GM19025 (cell line): ENCODE results near the gene TBX2.

Experiments used
- ATAC-seq: cut with Tn5 transposase; IDR thresholded peaks from one replicate; pipeline ENCODE4 v1.9.1; 2021; ENCODE audit warnings: mild to moderate bottlenecking, low read depth, moderate library complexity; ENCODE audit not compliant: unreplicated experiment

TBX2 gene

DNA sequence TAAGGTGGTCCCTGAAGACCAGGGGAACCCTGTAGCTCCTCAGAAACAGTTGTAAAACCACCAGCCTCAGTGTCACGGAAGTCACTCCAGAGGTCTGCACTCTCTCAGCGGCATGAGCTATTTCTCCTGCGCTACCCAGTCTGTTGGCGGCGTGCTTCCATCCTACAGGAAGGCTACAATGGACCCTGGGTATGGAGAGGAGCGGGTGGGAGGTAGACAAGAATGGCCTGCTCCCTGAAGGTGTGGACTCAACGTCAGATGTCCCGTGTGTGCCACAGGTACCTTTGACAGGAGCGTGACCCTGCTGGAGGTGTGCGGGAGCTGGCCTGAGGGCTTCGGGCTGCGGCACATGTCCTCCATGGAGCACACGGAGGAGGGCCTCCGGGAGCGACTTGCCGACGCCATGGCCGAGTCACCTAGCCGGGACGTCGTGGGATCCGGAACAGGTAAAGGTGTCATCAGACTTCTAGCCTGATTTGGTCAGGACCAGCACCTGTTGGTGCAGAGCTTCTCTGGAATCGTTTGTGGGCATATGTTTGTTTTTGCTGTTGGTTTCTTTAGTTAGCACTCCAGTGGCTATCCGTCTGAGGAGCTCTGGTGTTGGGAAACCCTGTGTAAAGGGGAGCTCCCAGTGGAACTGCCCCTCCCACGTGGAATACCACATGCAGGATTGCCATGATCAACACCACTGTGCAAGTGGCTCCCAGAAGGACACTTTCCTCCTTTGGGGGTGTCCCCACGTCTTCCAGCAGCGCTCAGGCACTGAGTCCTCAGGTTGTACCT, 31.4 kb upstream of the TBX2 start:
- no peak for ATAC-seq

DNA sequence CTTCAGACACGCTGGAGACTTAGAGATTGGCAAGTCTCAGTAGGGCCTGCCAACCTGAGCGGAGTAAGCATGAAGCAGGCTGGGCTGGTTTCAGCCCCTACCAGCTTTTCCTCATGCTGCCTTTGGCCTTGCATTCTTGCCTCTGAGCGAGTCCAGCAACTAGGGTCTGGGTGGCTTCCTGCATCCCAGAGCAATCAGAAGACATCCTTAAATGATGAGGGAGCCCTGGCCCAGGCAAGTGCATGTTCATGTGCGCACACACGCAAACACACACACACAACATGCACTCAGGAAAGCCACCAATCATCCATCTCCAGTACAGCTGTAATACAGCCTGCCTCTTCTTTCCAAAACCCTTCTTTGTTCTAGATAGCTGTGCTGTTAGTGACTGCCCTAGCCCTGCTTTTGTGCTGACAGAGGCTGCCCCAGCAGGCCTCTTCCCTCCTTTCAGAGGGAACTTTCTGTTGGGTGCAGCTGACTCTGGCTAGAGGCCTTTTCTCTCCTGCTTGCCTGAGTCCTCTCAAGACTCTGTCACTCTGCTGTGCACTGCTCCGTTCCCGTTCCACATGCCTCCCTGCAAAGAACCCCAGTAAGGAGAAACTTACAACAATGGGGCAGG, 30.7 kb upstream of the TBX2 start:
- ATAC-seq = no peak

DNA sequence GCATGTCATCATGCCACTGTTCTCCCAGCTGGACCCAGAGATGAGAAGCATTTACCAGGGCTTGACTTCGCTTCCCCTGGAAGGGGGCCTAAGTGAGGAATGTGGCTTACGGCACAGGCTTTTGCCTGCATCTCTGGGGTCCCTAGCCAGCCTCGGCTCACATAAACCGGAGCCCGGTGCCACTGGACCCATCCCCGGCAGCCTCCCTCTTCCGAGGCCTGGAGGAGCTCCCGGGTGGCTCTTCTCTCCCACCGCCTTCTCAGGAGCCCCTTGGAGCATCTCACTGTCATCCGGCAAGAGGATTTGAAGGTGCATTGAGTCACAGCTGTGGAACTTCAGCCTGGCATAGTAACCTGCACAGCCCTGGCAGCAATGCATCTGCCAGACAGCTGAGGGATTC, 29.9 kb upstream of the TBX2 start:
- no peak for ATAC-seq

DNA sequence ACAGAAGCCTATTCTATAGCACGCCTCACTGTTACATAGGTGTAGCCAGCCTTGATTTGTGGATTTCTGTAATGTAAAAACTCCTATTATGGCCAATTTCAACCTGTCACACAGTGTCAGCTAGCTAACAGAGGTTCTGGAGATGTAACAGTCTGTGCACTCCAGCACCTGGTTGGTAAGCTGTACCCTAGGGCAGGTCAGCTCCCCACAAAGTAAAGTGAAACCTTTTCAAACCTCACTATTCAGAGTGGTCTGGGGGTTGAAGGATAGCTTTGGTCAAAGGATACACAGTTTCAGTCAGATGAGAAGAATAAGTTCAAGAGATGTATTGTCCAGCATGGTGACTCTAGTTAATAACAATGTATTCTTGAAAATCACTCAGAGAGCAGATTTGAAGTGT, 28.5 kb upstream of the TBX2 start:
- no peak for ATAC-seq

DNA sequence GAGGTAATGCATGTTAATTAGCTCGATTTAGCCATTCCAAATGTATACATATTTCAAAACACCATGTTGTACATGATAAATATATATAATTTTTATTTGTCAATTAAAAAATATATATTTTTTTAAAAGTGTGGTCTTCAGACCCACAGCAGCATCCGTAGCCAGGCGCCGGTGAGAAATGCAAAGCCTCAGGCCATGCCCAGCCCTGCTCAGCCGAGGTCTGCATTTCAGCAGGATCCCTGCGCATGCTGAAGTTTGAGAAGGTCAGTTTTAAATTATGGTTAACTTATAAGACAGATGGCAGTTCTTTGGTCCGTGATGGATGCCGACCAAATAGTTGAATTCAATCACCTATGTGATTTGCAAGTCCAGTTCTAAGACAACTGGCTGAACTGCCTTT, 28.0 kb upstream of the TBX2 start:
- ATAC-seq = no peak

DNA sequence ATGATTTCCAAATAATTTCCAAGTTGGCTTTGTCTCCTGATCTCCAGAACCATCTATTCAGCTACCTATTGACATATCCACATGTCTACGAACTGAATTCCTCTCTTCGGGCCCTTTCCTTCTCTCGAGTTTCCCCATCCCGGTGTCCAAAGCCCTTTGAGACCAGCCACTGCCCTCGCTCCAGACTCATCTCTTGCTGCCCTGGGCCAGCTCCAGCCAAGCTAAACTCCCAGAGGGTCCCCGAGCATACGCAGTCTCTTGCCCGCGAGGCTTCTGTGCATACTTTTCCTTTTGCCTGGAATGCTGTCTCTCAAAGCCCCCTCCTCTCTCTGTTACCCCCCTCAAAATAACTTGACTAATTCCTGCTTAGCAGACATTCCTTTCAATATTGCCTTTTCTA, 27.2 kb upstream of the TBX2 start:
- ATAC-seq = no peak

DNA sequence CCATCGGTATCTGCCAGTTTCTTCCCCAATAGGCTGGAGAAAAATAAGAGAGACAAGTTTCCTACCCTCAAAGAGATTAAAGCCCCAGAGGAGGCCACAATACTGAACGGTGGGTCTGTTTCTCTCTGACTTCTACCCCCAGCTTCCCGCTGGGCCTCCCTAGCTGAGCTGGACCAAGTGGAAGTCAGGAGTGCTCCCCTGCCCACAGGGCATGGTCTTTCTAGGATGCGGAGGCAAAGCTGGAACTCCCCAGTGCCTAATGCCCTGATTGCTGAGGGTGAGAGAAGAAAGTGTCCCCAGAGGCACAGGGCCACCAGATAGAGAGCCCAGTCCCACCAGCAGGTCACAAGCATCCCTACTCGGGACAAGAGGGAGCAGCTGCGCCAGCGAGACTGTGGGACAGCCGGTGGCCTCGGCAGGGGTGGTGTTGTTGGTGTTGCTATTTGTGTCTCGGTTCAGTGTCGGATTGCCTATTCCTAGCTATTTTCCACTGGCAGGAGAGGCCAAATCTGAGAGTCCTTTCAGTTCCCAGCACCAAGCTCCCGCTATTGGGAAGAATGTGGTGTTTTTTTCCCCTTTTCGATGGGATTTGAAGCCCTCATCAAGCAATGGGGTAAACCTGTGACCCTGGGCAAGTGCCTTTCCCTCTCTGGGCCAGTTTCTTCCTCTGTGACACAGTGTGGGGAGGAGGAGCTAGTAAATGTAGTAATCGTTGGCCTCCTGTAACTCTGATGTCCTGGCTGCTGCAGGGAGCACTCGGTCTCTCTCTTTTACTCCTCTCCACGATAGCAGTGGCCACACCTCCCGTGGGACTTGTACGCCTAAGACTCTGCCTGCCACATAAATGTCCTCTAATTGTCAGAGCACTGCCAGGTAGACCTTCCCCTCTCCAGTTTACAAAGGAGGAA, 22.5 kb upstream of the TBX2 start:
- ATAC-seq = no peak

DNA sequence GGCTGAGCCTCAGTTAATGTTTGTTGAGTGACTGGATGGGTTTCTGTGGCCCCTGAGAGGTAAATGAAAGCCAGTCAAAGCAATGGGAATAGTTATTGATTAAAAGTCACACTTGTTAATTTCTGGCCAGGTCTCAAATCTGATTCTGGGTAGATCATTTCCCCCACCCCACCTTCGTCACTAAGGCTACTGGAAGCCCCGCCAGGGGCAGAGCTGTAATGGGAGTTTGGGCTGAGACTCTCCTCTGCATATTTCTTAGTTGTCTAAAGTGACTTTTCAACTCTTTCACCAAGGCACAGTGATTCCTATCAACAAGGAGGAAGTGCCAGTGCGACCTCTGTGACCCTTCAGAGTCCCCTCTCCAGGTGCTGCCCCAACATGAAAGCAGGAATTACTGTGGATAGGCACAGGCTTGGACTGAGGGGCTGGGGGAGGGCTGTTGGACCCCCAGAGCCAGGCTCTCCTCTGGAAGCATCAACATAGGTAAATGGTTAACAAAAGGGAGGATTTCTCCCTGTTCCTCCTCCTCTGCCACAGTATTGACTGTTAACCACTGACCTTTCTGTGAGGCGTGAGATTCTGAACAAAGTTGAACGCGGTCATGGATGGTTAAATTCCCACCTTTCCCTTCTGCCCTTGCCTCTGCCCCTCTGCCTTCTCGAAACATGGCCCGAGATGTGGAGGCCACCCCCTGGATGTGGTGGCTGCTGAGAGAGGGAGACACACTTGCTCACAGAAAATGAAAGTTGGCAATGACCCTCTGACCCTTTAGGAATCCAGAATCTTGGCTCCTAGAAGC, 20.8 kb upstream of the TBX2 start:
- ATAC-seq = no peak

DNA sequence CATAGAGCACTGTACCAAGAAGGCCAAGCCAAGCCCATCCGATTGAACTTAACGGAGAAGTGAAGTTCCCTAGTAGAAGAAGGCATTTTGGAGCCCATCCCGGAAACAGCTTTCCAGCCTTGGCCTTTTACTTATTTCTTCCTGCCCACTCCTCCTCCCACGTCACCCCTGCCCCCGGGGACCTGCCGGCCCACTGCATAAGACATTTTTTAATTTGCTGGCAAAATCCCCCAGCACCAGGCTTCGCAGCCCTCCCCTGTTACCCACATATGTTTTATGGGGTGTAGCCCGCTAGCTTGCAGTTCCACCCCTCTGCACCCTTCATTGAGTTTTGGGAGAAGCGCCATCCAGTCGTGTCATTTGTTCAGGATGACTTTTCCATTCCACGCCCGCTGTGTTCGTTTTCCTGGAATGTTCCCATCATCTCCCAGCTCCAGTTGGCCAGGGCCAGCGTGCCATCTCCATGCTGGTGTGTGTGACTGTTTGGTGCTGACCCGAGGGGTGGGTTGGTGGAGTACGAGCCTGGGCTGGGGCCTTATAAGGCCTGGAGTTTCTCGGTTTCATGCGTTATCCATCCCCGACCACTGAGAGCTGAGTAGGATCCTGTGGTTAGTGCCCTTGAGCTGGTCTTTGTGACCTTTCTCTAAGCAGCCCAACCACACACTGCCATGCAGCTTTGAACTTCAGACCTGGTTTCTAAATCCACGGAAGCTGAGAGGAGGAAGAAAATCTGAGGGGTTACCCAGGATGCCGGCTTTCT, 20.0 kb upstream of the TBX2 start:
- no peak for ATAC-seq

DNA sequence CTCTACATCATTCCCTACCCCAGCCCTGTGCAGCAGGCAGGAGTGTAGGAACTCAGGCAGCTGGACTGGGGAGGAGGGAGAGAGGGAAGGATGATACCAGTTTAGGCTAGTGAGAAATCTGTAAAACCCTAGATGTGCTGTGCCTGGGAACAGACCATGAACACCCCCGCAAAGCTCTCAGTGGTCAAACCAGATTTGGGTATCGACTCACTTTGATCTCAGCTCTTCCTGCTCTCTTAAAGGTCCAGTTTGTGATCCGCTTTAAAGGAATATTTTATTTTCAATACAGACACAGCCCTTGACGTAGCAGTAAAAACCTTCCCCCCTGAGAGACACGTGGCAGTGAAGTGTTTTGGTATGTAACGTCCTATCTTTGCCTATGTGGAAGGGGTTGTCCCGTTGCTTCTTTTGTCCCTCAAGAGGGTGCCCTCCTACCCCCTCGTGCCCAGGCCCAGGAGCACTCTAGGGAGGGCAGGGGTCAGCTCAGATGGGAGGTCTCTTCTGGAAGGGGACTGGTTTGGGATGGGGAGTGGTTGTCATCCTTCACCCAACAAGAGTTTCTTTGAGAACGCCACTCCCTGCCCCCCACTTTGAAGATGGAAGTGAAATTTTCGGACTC, 19.3 kb upstream of the TBX2 start:
- no peak for ATAC-seq

DNA sequence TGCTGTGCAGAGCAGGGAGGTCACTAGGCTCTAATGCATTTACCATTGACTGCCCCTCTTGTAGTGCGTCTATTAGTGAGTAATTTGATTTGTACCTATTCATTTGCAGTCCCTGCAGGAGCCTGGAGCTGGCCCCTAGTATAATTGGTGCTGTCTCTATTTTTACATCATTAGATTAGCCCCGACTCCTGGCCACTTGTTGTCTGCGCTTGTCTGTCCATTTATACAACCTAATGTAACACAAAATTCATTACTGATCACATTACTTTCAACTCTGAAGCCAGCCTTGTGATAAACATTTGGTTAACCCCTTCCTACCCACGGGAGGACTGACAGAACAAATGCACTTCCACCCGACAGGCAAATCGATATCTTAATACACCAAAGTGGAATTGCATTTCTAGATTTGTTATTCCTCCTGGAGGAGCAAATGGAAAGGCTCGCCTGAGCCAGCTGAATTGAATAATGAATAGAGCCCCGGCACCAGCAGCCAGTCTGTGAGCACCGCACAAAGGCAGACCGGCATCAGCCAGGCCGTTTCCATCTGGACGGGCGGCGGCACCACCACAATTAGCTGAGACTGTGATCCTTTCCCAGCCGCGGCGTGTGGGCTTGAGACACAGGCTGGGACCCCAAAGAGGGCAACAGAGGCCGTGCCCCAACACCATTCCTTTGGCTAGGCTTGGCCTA, 18.7 kb upstream of the TBX2 start:
- ATAC-seq = no peak

DNA sequence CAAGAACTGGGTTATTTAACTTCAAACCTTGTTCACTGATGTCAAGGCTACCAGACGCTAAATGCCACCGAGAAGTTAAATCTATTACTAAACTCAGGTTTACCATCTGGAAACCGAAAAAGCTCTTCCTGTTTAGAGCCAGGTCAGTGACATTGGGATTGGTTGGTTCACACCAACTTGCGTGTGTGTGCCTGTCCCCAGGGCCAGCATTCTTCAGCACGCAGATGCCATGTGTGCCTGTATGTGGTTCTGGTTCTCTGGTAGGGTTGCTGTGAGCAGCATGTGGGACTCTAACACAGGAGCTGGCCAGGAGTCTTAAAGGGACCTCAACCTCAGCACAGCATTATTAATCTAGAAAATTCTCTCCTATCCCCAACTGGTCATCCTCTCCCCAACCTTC, 18.1 kb upstream of the TBX2 start:
- no peak for ATAC-seq

DNA sequence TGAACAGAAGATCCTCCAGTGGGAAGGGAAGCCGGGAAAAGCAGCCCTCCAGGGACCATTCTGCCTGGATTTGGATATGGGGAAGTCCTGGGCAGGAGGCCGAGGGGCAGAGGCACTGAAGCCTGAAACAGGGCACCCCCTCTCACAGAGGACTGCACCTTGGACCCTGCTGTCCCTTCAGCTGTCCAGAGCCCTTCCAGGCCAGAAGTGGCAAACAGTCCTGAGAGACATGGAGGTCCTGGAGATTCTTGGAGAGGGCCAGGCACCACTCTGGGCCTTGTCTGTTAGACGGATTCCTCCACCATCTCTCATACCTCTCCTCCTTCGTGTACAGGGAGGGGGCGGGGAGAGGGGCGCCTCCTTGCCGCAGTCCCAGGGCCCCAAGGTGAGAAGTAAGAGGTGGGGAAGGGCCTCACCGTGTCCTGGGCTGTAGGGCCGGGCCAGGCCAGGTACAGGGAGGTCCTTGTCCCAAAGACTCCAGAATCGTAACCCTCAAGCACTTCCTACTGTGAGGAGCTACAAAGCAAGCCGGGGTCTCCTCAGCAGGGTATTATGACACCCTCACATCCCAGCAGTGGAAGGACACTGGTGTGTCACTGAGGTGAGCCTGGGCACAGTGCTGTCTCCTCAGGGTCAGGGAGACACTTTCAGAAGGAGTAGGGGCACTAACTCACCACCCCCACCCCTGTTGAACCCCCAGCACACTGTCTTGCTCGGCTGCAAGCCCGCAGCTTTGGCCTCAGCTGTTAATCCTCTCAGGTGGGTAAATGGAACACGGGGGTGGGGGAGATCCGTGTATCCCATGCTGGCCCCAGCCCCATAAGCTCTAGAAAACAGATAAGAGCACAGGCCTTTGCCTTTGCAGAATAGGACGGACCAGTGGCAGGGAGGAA, 16.6 kb upstream of the TBX2 start:
- ATAC-seq = no peak

DNA sequence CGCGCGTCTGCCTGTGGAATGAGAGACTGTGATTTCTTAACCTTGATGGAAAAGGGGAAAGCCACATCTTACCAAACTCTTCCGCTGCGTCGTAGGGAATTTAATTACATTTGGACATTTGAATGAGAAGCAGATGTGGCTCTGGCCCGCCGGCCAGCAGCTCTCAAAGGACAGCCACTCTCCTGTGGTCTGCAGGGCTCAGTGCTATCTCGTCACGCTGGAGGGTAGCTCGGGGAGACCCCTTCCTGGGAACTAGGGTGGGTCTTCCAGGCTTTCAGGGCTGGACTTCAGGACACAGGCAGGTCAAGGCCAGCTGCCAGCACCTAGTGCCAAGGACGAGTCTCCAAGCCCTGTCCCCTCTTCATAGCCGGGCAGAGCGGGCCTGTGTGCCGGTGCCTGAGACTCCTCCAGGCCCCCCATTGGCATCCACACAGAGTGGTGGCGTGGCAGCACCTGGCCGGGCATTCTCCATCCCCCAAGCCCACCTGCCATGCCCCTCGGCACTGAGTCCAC, 15.9 kb upstream of the TBX2 start:
- ATAC-seq = no peak

DNA sequence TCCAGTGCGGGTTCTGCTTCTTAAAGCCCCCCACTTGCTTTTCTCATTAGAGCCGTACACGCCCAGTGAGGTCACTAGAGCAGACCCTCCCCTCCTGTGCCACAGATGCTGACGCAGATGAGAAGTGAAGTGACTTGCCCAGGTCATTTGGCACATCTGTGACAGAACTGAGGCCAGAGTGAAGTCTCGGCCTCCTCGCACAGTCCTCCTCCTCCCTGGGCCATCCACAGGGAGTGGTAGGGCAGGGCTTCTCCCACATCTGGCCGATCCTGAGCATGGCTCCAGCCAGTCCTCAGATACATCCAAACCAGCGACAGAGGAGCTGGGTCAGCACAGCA, 15.3 kb upstream of the TBX2 start:
- ATAC-seq = no peak

DNA sequence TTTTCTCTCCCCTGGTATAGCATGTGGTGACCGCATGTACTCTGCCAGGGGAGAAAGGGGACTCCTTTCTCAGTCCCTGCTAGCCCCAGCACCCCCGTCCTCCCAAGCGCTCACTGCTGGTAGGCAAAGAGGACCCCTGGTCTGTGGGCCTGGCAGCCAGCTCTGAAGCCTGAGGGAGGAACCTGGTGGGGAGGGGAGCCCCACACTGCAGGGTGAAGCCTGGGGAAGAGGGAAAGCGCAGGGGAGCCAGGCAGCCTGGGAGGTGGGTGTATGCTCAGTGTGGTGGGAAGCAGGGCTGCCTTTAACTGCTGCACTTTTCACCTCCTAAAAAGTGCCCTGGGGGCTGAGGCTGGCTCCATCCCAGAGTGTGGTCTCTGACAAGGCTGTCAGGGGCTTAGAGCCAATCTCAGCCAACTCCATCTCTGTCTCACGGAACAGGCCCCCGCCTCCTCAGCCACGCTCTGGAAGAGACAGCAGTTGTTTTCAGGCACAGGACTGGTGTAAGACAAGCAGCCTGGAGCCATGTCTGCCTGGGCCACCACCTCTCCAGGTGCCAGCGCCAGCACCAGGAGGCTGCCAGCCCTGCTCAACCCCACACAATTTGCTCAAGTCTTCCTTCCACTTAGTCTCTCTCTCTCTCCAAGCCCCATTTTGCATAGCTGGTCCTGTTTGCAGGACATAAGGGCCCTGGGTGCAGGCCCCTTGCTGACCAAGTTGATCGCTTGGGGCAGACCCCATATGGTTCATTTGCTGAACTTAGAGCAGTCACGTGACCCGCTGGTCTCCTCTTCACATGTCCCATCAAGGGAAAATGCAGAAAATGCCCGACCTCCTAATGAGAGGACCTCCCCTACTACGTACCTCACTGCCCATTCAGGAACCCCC, 14.7 kb upstream of the TBX2 start:
- ATAC-seq = no peak
